Panc1 (cell line): ENCODE measurements around the gene XKR7. TPM values are rescaled to one million over a fixed set of nuclear protein-coding genes. Genes with fewer than 3 reads are reported as not detected.
"Not testable (repeated sequence)": the region's sequence is repeated elsewhere in the genome, so short reads cannot be mapped to it uniquely, and the experiment has no call there.

Source experiments
- ATAC-seq: fragments of 200-7000 bp; cut with Tn5 transposase; 2 replicates; pipeline ENCODE4 v1.9.1; 2020; ENCODE audit warnings: mild to moderate bottlenecking, moderate library complexity
- BruUV-seq: library from RNA; stranded (reverse); fragments of 400-500 nt; replicated peaks from 2 replicates; lab custom pipeline; 2021; lab: Mats Ljungman, UMichigan
- CTCF ChIA-PET: fragments of 300-600 bp; sonication (Branson Sonifier 250); formaldehyde crosslinking; loops from one replicate; lab custom pipeline; 2022; ENCODE audit warnings: antibody characterized with exemption; lab: Charles Lee
- POLR2A ChIA-PET: fragments of 300-600 bp; sonication (Branson Sonifier 250); formaldehyde crosslinking; loops from one replicate; lab custom pipeline; 2022; ENCODE audit warnings: antibody characterized with exemption; lab: Charles Lee
- DNase-seq: peaks from one replicate; pipeline ENCODE4 v3.0.0-alpha.2; 2010; ENCODE audit warnings: low read depth, low spot score
- H3K27ac ChIP-seq: 2 replicates; pipeline ENCODE4 v1.5.1; 2011; ENCODE audit warnings: mild to moderate bottlenecking, low read length, inconsistent platforms
- H3K27me3 ChIP-seq: fragments of 200-500 bp; sonication (Bioruptor generic); 2 replicates; pipeline ENCODE4 v1.6.0; 2014; ENCODE audit warnings: low read length, inconsistent platforms; ENCODE audit not compliant: control insufficient read depth, insufficient read depth
- H3K36me3 ChIP-seq: fragments of 200-500 bp; sonication (Bioruptor generic); 2 replicates; pipeline ENCODE4 v1.5.1; 2014; ENCODE audit warnings: inconsistent platforms, mild to moderate bottlenecking, low read length, moderate library complexity; ENCODE audit not compliant: control insufficient read depth, insufficient read depth
- H3K4me1 ChIP-seq: 2 replicates; pipeline ENCODE4 v1.5.1; 2011; ENCODE audit warnings: inconsistent platforms, mild to moderate bottlenecking, low read length, moderate library complexity; ENCODE audit not compliant: control insufficient read depth, insufficient read depth
- H3K4me3 ChIP-seq, 2 experiments: 2 replicates each; pipeline ENCODE4 v1.5.1; 2011 to 2012; ENCODE audit warnings: low read depth in 2 of 2, low read length in 2 of 2, mild to moderate bottlenecking in 2 of 2, inconsistent platforms in 1 of 2, moderate library complexity in 1 of 2
- H3K9me3 ChIP-seq: fragments of 200-500 bp; sonication (Bioruptor generic); 2 replicates; pipeline ENCODE4 v1.5.1; 2014; ENCODE audit warnings: low read depth, mild to moderate bottlenecking, inconsistent platforms, low read length, moderate library complexity; ENCODE audit not compliant: control insufficient read depth, insufficient read depth
- POLR2AphosphoS5 ChIP-seq: IDR thresholded peaks from 2 replicates; pipeline ENCODE4 v1.6.1; 2012; ENCODE audit warnings: mild to moderate bottlenecking, low read depth, low read length, moderate library complexity
- REST ChIP-seq, 2 experiments: IDR thresholded peaks; 2 replicates each; pipeline ENCODE4 v1.6.1; 2011 to 2012; ENCODE audit warnings: low read depth in 2 of 2, control low read depth in 1 of 2, low read length in 1 of 2, mild to moderate bottlenecking in 1 of 2, moderate library complexity in 1 of 2; ENCODE audit not compliant: insufficient read depth in 1 of 2
- SIN3A ChIP-seq: IDR thresholded peaks from 2 replicates; pipeline ENCODE4 v1.6.1; 2012; ENCODE audit warnings: low read depth, mild to moderate bottlenecking, low read length, moderate library complexity, borderline replicate concordance; ENCODE audit not compliant: insufficient read depth
- TCF7L2 ChIP-seq: IDR thresholded peaks from 2 replicates; pipeline ENCODE4 v1.6.1; 2011; ENCODE audit warnings: mild to moderate bottlenecking, low read depth, low read length, inconsistent platforms
- in situ Hi-C: cut with HindIII; loops from 2 replicates; pipeline ENCODE4 v1.10.0; 2016; ENCODE audit warnings: low sequenced_read_pairs, low pct_unique_long_range_greater_than_20kb
- intact Hi-C: fragments of 100-400 bp; cut with micrococcal nuclease; formaldehyde crosslinking; loops from one replicate; pipeline ENCODE4 v1.10.0; 2022; ENCODE audit not compliant: unreplicated experiment
- total RNA-seq: library from RNA; stranded (reverse); gene quantifications from one replicate; pipeline ENCODE4 v1.2.1, GENCODE V29; 2021; ENCODE audit not compliant: unreplicated experiment
- TF ChIP-seq, protein P1 (sequence below): fragments of 450-650 bp; IDR thresholded peaks from 2 replicates; pipeline ENCODE4 v1.5.1; 2017; ENCODE audit warnings: mild to moderate bottlenecking

XKR7 gene
- total RNA-seq, 1 experiment from 2014 or later, result 6.2 TPM

- H3K9me3 ChIP-seq, result no peaks in the 10 kb centered on the region
- TF ChIP-seq POLR2AphosphoS5 (no peak), REST (IDR thresholded peaks at IDR 0.05; ENCODE audit: insufficient read depth in 1 of 2, low read depth in 2 of 2, low read length in 1 of 2) (no peak), SIN3A (no peak), TCF7L2 (no peak)
- TF ChIP-seq, protein P1, sequence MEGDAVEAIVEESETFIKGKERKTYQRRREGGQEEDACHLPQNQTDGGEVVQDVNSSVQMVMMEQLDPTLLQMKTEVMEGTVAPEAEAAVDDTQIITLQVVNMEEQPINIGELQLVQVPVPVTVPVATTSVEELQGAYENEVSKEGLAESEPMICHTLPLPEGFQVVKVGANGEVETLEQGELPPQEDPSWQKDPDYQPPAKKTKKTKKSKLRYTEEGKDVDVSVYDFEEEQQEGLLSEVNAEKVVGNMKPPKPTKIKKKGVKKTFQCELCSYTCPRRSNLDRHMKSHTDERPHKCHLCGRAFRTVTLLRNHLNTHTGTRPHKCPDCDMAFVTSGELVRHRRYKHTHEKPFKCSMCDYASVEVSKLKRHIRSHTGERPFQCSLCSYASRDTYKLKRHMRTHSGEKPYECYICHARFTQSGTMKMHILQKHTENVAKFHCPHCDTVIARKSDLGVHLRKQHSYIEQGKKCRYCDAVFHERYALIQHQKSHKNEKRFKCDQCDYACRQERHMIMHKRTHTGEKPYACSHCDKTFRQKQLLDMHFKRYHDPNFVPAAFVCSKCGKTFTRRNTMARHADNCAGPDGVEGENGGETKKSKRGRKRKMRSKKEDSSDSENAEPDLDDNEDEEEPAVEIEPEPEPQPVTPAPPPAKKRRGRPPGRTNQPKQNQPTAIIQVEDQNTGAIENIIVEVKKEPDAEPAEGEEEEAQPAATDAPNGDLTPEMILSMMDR, result no peak
- DNase-seq, result no peak
- CTCF ChIA-PET, result interaction anchor here (0.7 kb wide), 1 partner anchor 11 kb away, joined by 8 read pairs; no protein-coding TSS in a partner anchor
- POLR2A ChIA-PET, result no interaction called here
- BruUV-seq, result no TSS peak
- no peak overlapping the region for H3K27ac ChIP-seq
- no peak overlapping the region for H3K4me3 ChIP-seq
- intact Hi-C loops (no loop called here), in situ Hi-C loops (no loop called here)
- no peaks in the 10 kb centered on the region for H3K36me3 ChIP-seq
- ATAC-seq, result no peak
- peaks cover 6% of the 10 kb centered on the region for H3K4me1 ChIP-seq
- H3K27me3 ChIP-seq, result peaks cover 9% of the 10 kb centered on the region; the same call in 1 of the 2 replicates
Measured at GRCh38 chr20:31927627-31928159, 40.3 kb upstream of the XKR7 start.

DNA sequence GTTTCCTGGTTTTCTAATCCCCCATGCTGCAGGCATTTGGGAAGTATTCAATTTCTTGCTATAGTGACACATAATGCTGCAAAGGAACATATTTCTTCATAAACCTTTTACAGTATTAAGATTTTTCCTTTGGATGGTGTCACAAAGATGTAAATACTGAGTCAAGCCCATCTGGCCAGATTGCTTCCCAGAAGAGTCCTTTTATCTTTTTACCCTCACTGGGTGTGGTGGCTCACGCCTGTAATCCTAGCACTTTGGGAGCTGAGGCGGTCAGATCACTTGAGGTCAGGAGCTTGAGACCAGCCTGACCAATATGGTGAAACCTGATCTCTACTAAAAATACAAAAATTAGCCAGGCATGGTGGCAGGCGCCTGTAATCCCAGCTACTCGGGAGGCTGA is 38.3 kb upstream of the XKR7 start:
- CTCF ChIA-PET, POLR2A ChIA-PET, ATAC-seq, H3K4me3 ChIP-seq, intact Hi-C loops, H3K4me1 ChIP-seq, H3K36me3 ChIP-seq, BruUV-seq, in situ Hi-C loops, DNase-seq, H3K27ac ChIP-seq, H3K9me3 ChIP-seq, H3K27me3 ChIP-seq: not testable (repeated sequence)

- TF ChIP-seq REST (IDR thresholded peaks at IDR 0.05; ENCODE audit: insufficient read depth in 1 of 2, low read depth in 2 of 2, low read length in 1 of 2), result no peak
- no peak for TF ChIP-seq SIN3A
- TF ChIP-seq TCF7L2, result no peak
- no peak for TF ChIP-seq POLR2AphosphoS5
- TF ChIP-seq, protein P1, result no peak
- CTCF ChIA-PET, result interaction anchor here (0.5 to 0.6 kb wide), 4 partner anchors 66 to 344 kb away, joined by 4 to 8 read pairs (median 4); no protein-coding TSS in a partner anchor
- no peak for ATAC-seq
- no TSS peak for BruUV-seq
- intact Hi-C loops (no loop called here), in situ Hi-C loops (no loop called here)
- H3K27me3 ChIP-seq, result peaks cover 9% of the 10 kb centered on the region; the same call in 1 of the 2 replicates
- no peaks in the 10 kb centered on the region for H3K36me3 ChIP-seq
- POLR2A ChIA-PET, result interaction anchor here (0.6 kb wide), 2 partner anchors 38 to 59 kb away, joined by 4 to 5 read pairs; no protein-coding TSS in a partner anchor
- no peak overlapping the region for H3K4me3 ChIP-seq
- H3K27ac ChIP-seq, result no peak overlapping the region
- no peaks in the 10 kb centered on the region for H3K9me3 ChIP-seq
- no peak for DNase-seq
- peaks cover 3% of the 10 kb centered on the region; the same call in 1 of the 2 replicates for H3K4me1 ChIP-seq
Measured at GRCh38 chr20:31930779-31931178, 37.2 kb upstream of the XKR7 start.
